GM18511 (cell line): ENCODE data around the gene FYN.
"Not testable (repeated sequence)": the region's sequence is repeated elsewhere in the genome, so short reads cannot be mapped to it uniquely, and the experiment has no call there.

ENCODE experiments used
- ATAC-seq: cut with Tn5 transposase; IDR thresholded peaks from one replicate; pipeline ENCODE4 v1.9.1; 2021; ENCODE audit warnings: mild to moderate bottlenecking, moderate library complexity; ENCODE audit not compliant: unreplicated experiment

The FYN gene

DNA sequence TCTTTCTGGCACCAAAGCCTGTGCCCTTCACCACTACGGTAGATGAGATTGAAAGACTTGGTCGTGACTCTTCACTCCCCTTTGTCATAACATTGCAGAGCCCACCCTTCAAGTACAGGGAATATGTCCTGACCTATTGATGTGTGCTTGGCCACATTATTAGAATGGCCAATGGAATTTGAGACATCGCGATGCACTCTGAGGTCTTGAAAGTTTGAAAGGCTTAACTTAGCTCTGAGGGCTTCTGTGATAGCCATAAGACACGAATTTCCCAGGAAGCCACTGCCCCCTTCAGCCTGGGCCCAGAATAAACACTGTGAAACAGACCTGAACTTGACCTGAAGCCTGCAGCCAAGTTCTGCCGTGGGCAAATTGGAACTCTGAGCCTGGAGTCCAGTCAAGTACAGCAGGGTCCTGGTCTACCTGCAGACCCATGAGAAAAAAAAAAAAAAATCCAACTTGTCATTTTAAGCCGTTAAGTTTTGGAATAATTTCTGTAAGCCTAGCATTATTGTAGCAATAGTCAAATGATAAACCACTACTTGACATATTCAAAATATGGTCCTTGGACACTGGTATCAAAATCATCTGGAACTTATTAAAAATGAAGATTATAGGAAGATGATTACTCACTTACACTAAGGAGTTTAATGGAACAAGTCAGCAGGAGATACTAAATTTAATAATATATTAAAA, 230.6 kb downstream of the FYN start:
- peak; percentile 51 for ATAC-seq

DNA sequence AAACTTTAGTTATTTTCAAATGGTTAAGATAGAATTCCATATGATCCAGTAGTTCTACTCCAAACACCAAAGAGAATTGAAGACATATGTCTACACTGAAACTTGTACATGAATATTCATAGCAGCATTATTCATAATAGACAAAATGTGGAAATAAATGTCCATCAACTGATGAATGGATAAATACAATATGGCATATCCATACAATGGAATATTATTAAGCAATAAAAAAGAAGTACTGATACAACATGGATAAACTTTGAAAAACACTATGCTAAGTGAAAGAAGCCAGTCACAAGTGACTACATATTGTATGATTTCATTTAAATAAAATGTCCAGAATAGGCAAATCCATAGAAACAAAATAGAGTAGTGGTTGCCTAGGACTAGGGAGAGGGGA, 234.0 kb downstream of the FYN start:
- ATAC-seq = no peak

DNA sequence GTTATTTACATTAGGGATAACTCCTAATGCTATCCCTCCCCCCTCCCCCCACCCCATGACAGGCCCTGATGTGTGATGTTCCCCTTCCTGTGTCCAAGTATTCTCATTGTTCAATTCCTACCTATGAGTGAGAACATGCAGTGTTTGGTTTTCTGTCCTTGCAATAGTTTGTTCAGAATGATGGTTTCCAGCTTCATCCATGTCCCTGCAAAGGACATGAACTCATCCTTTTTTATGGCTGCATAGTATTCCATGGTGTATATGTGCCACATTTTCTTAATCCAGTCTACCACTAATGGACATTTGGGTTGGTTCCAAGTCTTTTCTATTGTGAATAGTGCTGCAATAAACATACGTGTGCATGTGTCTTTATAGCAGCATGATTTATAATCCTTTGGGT, 238.3 kb downstream of the FYN start:
- ATAC-seq = not testable (repeated sequence)

DNA sequence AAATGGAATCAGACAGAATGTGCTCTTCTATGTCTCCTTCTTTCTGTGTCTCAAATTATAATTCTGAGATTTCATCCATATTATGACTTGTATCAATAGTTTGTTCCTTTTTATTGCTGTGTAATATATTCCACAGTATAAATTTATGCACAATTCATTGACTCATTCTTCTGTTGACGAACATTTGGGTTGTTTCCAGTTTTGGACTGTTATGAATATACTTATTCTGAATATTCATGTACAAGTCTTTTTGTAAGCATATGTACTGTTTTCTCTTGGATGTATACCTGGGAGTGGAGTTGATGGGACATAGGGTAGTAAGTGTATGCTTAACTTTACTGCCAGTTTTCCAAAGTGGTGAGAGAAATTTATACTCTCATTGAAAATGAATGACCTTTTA, 239.4 kb downstream of the FYN start:
- ATAC-seq = no peak

GRCh38 chr6:111632468-111633247, 240.6 kb downstream of the FYN start:
- ATAC-seq = no peak

- no peak for ATAC-seq
Measured at GRCh38 chr6:111631903-111632460, 241.3 kb downstream of the FYN start.

GRCh38 chr6:111631018-111631417, 242.2 kb downstream of the FYN start:
- ATAC-seq = no peak

DNA sequence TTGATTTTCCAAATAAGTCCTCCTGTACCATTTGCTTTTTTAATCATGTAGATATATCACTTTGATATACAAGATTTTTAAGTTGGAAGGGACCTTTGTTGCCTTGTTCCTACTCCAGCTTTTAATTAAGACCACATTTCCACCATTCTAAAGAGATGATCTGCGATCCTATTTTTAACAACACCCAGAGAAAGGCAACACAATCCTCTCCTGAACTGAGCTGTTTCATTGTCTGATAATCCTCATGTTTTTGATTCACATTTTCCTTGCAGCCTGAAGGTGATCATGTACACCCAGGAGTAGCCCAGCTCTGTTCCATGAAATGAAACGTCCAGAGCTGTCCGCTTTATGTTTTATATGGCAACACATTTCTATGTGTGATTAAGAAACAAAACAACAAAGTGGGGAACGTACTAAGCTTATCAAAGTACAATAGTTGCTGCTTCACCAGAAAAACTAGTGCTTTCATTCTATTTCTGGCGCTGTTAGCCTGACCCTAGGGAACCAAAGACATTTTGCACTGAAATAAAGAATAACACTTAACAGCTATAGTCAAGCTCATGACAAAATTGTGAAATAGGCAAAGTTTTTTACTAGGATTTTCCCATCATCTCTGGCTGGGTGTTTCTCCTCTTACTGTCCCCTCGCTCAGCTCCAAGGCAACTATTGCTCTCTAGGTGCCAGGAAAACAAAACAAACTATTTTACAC, 245.0 kb downstream of the FYN start:
- ATAC-seq = no peak

DNA sequence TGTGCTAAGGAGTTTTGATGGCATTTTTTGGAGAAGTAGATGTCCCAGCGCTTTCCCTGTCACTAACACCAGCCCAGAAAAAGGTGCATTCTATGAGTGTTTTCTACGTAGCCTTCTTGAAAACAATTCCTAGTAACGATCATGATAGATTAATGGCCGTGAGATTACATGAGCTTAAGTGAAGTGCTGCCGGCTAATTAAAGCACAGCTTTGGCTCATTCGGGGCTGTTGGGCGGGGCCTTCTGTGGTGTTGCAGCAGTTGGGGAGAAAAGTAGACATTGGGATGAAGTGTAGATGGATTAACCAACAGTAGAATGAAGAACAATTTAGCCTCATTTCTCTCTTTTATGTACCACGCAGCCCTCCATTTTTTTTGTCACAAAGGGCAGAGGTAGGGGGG, 246.8 kb downstream of the FYN start:
- no peak for ATAC-seq

- ATAC-seq = no peak
Measured at GRCh38 chr6:111625461-111626391, 247.5 kb downstream of the FYN start.

DNA sequence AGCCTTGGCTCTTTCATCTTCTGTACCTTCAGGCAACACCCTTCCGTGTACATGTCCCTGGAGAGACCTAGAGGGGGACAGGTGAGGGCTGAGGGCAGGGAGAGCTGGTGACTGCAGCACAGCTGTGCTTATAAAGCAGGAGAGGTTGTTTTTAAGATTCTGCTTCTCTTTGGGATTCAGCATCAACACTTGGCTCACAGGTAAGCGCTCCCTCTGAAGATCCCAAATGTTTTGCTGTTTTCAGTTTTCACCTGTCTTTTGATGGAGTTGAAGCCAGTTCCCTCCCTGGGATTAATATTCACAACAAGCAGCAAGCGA, 248.2 kb downstream of the FYN start:
- ATAC-seq = no peak

DNA sequence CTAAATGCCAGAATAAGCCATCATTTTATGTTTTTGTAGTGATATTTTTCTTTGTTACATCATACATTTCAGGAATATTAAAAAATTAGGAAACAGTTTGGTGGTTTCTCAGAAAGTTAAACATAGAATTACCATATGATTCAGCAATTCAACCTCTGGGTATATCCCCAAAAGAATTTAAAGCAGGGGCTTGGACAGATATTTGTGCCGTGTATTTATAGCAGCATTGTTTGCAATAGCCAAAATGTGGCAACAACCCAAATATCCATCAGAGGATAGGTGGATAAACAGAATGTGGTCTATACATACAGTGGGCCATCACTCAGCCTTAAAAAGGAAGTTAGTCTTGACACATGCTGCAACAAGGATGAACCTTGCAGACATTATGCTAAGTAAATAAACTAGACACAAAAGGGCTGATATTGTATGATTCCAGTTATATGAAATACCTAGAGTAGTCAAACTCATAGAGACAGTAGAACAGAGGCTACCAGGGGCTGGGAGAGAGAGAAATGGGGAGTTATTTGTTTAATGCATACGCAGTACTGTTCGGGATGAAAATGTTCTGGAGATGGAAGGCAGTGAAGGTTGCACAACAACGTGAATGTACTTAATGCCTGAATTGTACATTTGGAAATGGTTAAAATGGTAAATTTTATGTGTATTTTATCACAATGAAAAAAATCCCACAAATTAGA, 248.7 kb downstream of the FYN start:
- ATAC-seq = no peak

DNA sequence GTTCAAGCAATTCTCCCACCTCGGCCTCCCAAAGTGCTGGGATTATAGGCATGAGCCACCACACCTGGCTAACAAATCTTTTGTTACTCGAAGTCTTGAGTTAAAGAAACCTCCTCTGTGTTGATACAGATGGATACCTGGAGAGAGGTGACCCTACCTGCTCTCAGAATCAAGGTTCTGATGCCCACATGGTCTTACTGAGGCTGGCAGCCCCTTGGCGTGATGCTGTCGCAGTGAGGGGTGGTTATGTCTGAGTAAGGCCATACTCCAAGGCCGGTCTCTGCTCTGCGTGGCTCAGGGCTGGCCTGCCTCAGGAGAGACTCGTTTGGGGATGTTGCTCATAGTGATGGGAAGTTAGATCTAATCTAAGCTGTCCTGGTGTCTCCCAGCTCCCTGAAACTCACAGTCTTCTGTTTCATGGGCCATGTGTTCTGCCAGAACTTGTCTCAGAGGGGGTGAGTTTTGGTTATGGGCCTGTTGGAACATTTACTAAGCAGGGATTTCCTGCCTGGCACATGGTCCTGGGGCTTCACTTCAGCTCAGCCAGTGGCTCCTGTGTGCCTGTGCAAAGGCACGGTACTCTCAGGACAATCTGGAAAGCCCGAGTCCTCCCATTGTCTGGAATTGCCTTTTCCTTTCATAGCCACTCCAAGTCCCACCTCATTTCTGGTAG, 250.1 kb downstream of the FYN start:
- no peak for ATAC-seq

DNA sequence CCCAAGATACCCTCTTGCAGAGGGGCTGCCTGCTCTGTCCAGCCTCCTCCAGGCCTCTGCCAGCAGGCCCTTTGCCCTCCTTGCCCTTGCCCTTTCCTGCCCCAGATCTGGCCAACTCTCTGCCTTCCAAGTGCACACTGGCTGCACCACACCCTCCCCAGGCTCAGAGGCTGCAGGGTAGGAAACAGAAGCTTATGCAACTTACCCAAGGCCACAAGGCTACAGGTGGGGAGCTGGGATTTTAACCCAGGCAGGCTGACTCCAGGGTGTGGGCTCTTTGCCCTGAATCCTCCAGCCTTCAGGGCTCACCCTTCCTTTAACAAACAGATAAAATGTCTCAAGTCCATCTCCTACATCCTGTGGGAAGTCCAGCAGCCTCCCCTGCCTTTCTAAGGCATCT, 253.1 kb downstream of the FYN start:
- no peak for ATAC-seq

DNA sequence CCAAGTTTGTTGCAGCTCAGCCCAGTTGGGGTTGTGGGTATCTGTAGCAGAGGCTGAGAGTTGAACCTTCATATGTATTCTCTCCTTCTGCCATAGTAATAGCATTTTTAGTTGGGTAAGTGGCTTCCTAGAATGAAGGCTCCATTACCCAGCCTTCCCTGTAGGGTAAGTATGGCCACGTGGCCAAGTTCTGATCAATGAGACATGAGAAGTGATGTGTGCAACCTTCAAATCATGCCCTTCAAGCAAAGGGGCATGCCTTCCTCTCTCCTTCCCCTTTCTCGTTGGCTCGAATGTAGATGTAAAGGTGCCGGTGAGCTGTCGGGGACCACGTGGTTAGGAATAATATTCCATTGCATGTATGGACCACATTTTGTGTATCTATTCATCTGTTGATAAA, 254.8 kb downstream of the FYN start:
- no peak for ATAC-seq

DNA sequence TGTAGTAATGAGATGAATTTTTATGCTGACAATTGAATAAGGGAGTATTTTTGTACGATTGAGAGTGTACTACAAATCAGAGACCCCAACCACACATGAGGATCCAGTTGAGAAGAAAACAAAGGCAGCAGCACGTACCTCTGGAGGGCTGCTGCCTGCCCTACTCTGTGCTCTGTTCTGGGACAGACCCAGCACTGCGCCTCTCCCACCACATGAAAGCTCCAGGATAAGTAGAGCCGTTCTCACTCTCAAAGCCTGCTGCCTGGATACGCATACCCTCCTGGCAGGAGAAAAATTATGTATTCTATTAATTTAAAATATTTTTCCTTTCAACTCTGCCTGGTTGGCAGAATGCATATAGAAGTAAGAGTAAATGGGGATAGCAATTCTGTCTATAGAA, 256.1 kb downstream of the FYN start:
- ATAC-seq = no peak

GRCh38 chr6:111615916-111616612, 257.2 kb downstream of the FYN start:
- no peak for ATAC-seq

DNA sequence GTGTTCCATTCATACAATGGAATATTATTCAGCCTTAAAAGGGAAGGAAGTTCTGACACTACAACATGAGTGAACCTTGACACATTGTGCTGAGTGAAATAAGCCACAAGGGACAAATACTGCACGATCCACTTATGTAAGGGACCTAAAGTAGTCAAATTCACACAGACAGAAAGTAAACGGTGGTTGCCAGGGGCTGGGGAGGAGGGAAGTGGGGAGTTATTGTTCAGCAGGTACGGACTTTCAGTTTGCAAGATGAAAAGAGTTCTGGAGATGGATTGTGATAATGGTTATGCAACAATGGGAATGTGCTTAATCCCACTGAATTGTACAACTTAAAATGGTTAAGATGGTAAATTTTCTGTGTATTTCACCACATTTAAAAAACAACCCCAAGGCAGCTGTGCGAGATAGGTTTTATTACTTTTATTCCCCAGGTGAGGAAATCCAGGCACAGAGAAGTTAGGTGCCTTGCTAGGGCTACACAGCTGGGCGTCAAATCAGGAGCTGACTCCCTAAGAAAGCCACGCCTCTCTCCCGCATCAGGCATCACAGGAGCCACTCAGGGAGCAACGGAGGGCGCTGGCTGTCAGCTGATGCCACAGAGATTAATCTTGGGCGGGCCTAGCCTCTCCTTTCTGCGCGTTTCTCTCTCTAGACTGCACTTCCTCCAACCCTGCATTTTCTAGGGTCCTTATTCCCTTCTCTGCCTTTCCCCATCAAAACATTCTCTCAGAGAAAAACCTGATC, 258.2 kb downstream of the FYN start:
- no peak for ATAC-seq
